CD1c-positive myeloid dendritic cell (primary cell): ENCODE measurements around the gene IFI27.
"Not testable (repeated sequence)": the region's sequence is repeated elsewhere in the genome, so short reads cannot be mapped to it uniquely, and the experiment has no call there.

ENCODE experiments used
- DNase-seq: peaks from one replicate; pipeline ENCODE4 v3.0.0-alpha.2; 2016; ENCODE audit errors: extremely low spot score

The IFI27 gene

GRCh38 chr14:94110552-94111181 lies at the start of gene IFI27:
Gene IFI27, plus strand, starts transcription at chr14:94110736.
- no peak for DNase-seq

GRCh38 chr14:94062344-94062940 lies 48.1 kb upstream of the IFI27 start:
- no peak for DNase-seq

- DNase-seq: no peak
Measured at GRCh38 chr14:94066089-94066676, 44.4 kb upstream of the IFI27 start.

- not testable (repeated sequence) for DNase-seq
Measured at GRCh38 chr14:94072076-94072475, 38.5 kb upstream of the IFI27 start.

GRCh38 chr14:94074534-94074933 lies 36.0 kb upstream of the IFI27 start:
- no peak for DNase-seq

- no peak for DNase-seq
Measured at GRCh38 chr14:94075008-94075407, 35.5 kb upstream of the IFI27 start.

- no peak for DNase-seq
Measured at GRCh38 chr14:94077111-94077821, 33.3 kb upstream of the IFI27 start.

GRCh38 chr14:94077823-94078222 lies 32.7 kb upstream of the IFI27 start:
- no peak for DNase-seq

- DNase-seq: peak; percentile 64
Measured at GRCh38 chr14:94079891-94080620, 30.5 kb upstream of the IFI27 start.

GRCh38 chr14:94080621-94081385 lies 29.7 kb upstream of the IFI27 start, which contains the start of the genes DDX24 and IFI27L1:
Gene DDX24, minus strand, starts transcription at chr14:94081202. Its CDS starts 1,460 bp downstream, at chr14:94079742.
Gene IFI27L1, plus strand, starts transcription at chr14:94081310. Its CDS starts 15,628 bp downstream, at chr14:94096938.
- peak; percentile 98 for DNase-seq

GRCh38 chr14:94081386-94081820 lies 29.1 kb upstream of the IFI27 start:
- no peak for DNase-seq

GRCh38 chr14:94087891-94088290 lies 22.6 kb upstream of the IFI27 start:
- no peak for DNase-seq

GRCh38 chr14:94088516-94088915 lies 22.0 kb upstream of the IFI27 start:
- DNase-seq: no peak

GRCh38 chr14:94089479-94089878 lies 21.1 kb upstream of the IFI27 start:
- DNase-seq: no peak

GRCh38 chr14:94093418-94093817 lies 17.1 kb upstream of the IFI27 start:
- no peak for DNase-seq

- no peak for DNase-seq
Measured at GRCh38 chr14:94097091-94097490, 13.4 kb upstream of the IFI27 start.

- no peak for DNase-seq
Measured at GRCh38 chr14:94098326-94098992, 12.1 kb upstream of the IFI27 start.

GRCh38 chr14:94099006-94099405 lies 11.5 kb upstream of the IFI27 start:
- no peak for DNase-seq

- no peak for DNase-seq
Measured at GRCh38 chr14:94100847-94101246, 9.7 kb upstream of the IFI27 start.

- DNase-seq: no peak
Measured at GRCh38 chr14:94101748-94102147, 8.8 kb upstream of the IFI27 start.
